ENCODE measurements around the gene RNF20. TPM values are rescaled to one million over a fixed set of nuclear protein-coding genes. Genes with fewer than 3 reads are reported as not detected.
A peak's percentile ranks its signal among the peaks of the same experiment; 100 is the strongest.

Gene RNF20
- 10 to 100 TPM; 26.6 to 34.4 (median 29.7) TPM for total RNA-seq

- TF ChIP-seq CTCF (IDR thresholded peaks at IDR 0.05 in 4 of 5, conservative IDR thresholded peaks at IDR 0.05 in 1 of 5): no peak
- TF ChIP-seq POLR2A (IDR thresholded peaks at IDR 0.05): peak in 1 of 2 donors; percentile 27
- no peaks in the 10 kb centered on the region for H3K27me3 ChIP-seq
- no peaks in the 10 kb centered on the region for H3K9me3 ChIP-seq
- H3K4me1 ChIP-seq: peaks cover 27 to 28% of the 10 kb centered on the region in 2 donors
- peak within 1 kb of the TSS; percentile 83 to 94 (median 88) for H3K4me3 ChIP-seq
- ATAC-seq (peak; percentile 99), DNase-seq (peak; percentile 99)
- peak within 1 kb of the TSS; percentile 89 to 96 (median 95) for H3K27ac ChIP-seq
- peaks cover 0 to 29% of the 10 kb centered on the region in 2 donors for H3K36me3 ChIP-seq
- intact Hi-C loops (cut with DNase I; ENCODE audit: low total_unique reads): loop anchor here (1.0 to 10.0 kb wide), 4 partner anchors 47 to 1709 kb away; partner anchors contain the start of genes MRPL50, NR4A3 and ZNF189
- in situ Hi-C loops (cut with MboI; ENCODE audit: low sequenced_read_pairs in 4 of 4): loop anchor here in 3 of 4 donors (5.0 kb wide), 2 partner anchors 76 to 136 kb away; partner anchors contain the start of genes MRPL50 (in 2 of the 3) and ZNF189 (in 2 of the 3)
Measured at GRCh38 chr9:101533334-101534204, at the start of gene RNF20. Gene RNF20, plus strand, starts transcription at chr9:101533853. Its CDS starts 1,571 bp downstream, at chr9:101535424.

GRCh38 chr9:101484046-101484445 is 49.6 kb upstream of the RNF20 start:
- Histone ChIP-seq H3K27ac (no peak overlapping the region), H3K4me3 (no peak overlapping the region), H3K9me3 (no peaks in the 10 kb centered on the region), H3K36me3 (no peaks in the 10 kb centered on the region), H3K27me3 (no peaks in the 10 kb centered on the region), H3K4me1 (peaks cover 6 to 11% of the 10 kb centered on the region in 2 donors)
- in situ Hi-C loops (cut with MboI; ENCODE audit: low sequenced_read_pairs in 4 of 4) (no loop called here), intact Hi-C loops (cut with DNase I; ENCODE audit: low total_unique reads) (no loop called here)
- DNase-seq (no peak), ATAC-seq (no peak)
- no peak for TF ChIP-seq CTCF (IDR thresholded peaks at IDR 0.05 in 4 of 5, conservative IDR thresholded peaks at IDR 0.05 in 1 of 5)
- no peak for TF ChIP-seq POLR2A (IDR thresholded peaks at IDR 0.05)

- H3K4me3 ChIP-seq: peak overlapping the region; percentile 67 to 81 (median 74)
- H3K27me3 ChIP-seq: no peaks in the 10 kb centered on the region
- in situ Hi-C loops (cut with MboI; ENCODE audit: low sequenced_read_pairs in 4 of 4): no loop called here
- H3K27ac ChIP-seq: peak overlapping the region; percentile 65 to 77 (median 75)
- no peak for DNase-seq
- peaks cover 6 to 11% of the 10 kb centered on the region in 2 donors for H3K4me1 ChIP-seq
- H3K9me3 ChIP-seq: no peaks in the 10 kb centered on the region
- intact Hi-C loops (cut with DNase I; ENCODE audit: low total_unique reads): loop anchor here (2.0 kb wide), 1 partner anchor 47 kb away; the partner anchor contains the start of gene RNF20
- ATAC-seq: peak; percentile 68 to 71
- TF ChIP-seq POLR2A (IDR thresholded peaks at IDR 0.05): peak in 1 of 2 donors; percentile 21
- TF ChIP-seq CTCF (IDR thresholded peaks at IDR 0.05 in 4 of 5, conservative IDR thresholded peaks at IDR 0.05 in 1 of 5): no peak
- no peaks in the 10 kb centered on the region for H3K36me3 ChIP-seq
Measured at GRCh38 chr9:101485924-101486692, 47.5 kb upstream of the RNF20 start.

- no peak for DNase-seq
- Histone ChIP-seq H3K9me3 (no peaks in the 10 kb centered on the region), H3K4me1 (peaks cover 6 to 11% of the 10 kb centered on the region in 2 donors), H3K36me3 (no peaks in the 10 kb centered on the region), H3K27me3 (no peaks in the 10 kb centered on the region), H3K4me3 (peak overlapping the region; percentile 67 to 81 (median 74)), H3K27ac (peak overlapping the region; percentile 65 to 77 (median 75))
- TF ChIP-seq POLR2A (IDR thresholded peaks at IDR 0.05): no peak
- no peak for TF ChIP-seq CTCF (IDR thresholded peaks at IDR 0.05 in 4 of 5, conservative IDR thresholded peaks at IDR 0.05 in 1 of 5)
- in situ Hi-C loops (cut with MboI; ENCODE audit: low sequenced_read_pairs in 4 of 4) (no loop called here), intact Hi-C loops (cut with DNase I; ENCODE audit: low total_unique reads) (loop anchor here (2.0 kb wide), 1 partner anchor 46 kb away; the partner anchor contains the start of gene RNF20)
- ATAC-seq: peak; percentile 63 to 68
Measured at GRCh38 chr9:101486693-101487442, 46.8 kb upstream of the RNF20 start.

All from gastrocnemius medialis (tissue), 4 donors.